Hippocampal formation (tissue), 2 donors: ENCODE data around the gene SPATA2L.

Experiments
- DNase-seq, 2 donors: peaks; one replicate each; lab custom pipeline; 2025; lab: John Stamatoyannopoulos, UW

The SPATA2L gene

GRCh38 chr16:89729293-89729692, 27.8 kb upstream of the SPATA2L start:
- DNase-seq: no peak

DNA sequence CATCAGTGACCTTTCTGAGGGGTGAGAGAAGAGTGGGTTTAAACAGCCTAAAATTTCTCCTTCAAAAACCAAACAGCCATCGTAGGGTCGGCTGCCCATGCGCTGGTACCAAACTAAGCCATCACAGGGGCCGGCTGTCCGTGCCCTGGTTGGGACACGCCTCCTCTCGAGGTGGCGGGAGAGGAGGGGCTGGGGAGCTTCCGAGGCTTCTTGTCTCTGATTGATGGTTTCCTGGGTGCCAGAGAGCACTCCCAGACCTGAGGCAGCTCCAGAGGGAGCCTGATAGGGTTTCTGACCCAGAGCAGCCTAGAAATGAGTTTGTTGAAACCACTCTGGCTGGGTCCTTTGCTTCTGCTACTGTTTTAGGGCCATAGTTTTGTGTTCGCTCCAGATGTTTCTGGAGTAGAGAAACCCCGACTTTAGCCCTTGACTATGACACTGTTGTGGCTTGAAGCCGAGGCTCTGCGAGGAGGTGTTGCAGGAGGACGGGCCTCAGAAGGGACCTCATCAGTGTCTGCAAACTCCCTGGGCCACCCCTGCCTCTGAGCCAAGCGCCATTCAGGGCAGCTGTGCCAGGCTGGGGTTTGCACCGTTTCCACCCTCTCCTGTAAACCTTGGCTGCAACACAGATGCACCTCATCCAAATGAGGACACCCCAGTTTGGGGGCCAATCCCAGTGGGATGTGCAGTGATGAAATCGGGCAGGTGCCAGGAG, 26.1 kb upstream of the SPATA2L start:
- no peak for DNase-seq

DNA sequence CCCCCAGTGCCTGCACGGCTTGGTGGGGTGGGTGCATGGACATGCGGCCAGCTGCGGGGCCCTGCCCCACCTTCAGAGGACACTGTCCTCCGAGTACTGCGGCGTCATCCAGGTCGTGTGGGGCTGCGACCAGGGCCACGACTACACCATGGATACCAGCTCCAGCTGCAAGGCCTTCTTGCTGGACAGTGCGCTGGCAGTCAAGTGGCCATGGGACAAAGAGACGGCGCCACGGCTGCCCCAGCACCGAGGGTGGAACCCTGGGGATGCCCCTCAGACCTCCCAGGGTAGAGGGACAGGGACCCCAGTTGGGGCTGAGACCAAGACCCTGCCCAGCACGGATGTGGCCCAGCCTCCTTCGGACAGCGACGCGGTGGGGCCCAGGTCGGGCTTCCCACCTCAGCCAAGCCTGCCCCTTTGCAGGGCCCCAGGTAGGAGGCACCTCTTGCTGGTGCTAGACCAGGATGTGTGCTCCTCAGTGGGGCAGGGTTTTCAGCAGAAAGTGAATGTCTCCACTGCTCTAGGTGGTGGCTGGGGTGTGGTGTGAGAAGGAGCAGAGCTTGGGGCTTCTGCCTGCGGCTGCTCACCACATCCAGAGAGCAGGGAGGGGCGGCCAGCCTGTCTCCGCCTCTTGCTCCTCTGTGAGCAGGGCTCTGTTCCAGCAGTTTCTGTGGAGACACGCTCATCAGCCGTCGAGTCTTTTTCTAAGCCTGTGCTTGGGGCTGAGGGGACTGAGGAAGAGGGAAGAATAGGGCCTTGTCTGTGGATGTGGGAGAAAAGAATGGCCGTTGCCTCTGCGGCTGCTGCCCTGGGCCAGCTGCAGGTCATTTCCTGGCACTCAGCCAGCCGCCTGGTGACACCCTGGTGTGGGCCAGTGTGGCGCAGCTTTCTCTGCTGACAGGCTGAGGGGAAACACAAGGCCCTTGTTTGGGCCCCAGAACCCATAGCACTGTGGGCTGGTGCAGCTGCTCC, 22.1 kb upstream of the SPATA2L start:
- DNase-seq: peak; percentile 98

DNA sequence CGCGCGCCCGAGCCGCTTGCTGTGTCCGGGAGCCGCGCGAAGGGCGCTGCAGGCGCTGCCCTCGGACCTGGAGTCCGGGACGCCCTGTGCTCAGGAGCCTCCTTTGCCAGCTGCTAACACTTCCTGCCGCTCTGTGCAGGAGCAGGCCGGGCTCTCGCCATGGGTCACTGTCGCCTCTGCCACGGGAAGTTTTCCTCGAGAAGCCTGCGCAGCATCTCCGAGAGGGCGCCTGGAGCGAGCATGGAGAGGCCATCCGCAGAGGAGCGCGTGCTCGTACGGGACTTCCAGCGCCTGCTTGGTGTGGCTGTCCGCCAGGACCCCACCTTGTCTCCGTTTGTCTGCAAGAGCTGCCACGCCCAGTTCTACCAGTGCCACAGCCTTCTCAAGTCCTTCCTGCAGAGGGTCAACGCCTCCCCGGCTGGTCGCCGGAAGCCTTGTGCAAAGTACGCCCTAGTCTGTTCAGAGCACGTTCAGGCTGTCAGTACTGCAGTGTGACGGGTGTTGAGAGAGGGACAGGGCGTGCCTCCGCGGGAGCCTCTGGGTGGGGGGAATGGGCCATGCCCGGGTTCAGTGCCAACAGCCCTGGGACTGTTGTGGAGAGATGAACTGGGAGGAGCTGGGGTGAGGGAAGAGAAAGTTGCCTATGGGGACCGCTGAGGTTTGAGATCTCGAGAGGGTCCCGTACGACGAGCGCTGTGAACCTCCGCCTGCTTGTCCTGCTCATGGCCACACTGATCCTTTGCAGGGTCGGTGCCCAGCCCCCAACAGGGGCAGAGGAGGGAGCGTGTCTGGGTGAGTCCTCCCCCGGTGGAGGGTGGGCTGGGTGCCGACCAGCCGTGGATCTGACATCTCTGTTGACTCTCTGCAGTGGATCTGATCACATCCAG, 21.1 kb upstream of the SPATA2L start:
- peak in 1 of 2 donors; percentile 41 for DNase-seq

DNA sequence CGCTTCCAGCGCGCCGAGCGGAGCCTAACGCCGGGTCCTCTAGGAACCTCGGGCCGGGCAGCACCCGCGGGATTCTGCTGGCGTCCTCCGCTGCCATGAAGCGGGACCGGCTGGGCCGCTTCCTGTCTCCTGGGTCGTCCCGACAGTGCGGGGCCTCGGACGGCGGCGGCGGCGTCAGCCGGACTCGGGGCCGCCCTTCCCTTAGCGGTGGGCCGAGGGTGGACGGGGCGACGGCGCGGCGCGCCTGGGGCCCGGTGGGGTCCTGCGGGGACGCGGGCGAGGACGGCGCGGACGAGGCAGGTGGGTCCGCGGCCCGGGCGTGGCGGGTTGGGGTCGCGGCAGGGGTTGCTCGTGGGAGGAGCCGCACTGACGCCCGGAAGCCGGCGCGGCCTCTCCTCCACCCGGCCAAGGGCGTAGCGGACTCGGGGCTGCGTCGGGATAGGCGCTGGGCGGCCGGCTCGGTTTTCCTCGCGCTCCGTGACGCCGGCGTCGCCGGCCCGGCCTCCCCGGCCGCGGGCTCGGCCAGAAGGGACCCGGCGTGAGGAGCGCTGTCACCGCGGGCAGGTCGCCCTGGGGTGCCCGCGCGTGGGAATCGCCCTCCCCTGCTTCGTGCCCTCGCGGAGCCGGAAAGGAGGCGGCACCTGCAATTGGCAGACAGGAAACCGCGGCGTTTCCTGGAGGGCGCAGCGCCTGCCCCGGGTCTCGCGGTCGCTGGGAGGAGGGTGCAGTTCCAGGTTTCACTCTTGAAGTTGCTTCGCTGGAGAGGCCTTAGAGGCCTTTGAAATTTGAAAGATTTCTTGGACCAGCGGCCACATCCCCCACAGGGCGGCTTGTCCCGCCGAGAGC, 20.3 kb upstream of the SPATA2L start:
- peak; percentile 7 to 27 for DNase-seq

DNA sequence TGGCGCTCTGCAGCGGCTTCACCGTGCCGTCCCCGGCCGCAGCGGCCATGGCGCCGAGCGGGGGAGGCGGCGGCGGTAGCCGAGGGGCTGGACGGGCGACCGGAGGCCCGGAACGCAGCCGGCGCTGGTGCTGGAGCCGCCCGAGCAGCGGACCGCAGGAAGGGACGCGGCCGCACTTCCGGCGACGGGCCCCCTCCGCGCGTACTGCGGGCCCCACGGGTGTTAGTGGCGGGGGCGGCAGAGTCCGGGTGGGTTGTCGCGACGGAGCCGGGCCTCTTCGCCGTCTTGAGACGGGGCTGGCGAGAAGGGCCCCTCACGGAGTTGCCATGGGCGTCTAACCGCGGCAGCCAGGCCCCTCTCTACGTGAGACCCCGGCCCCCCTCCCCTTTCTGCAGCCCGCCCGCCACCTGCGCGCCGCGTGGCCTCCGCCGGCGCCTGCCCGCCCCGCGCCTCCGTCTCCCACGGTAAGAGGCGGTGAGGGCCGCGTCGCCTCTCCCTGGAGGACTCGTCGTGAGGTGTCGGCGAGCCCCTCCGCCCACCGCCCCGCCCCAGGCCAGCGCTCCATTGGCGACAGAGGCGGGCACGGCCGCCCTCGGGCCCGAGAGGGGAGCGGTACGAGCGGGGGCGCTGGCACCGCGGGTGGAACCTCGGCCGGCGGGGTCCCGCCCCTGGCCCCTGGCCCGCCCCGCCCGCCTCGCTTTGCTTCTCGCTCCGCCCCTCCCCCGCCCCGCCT, 19.5 kb upstream of the SPATA2L start, which contains the start of the genes VPS9D1 and ZNF276:
Gene VPS9D1 (minus strand): TSS at position 86 of the 733 bp plus-strand sequence. CDS start 37 bp downstream, at position 49.
Gene ZNF276 (plus strand): TSS at position 725 of the 733 bp plus-strand sequence. CDS start 104 bp downstream, outside the sequence.
- DNase-seq: peak; percentile 52 to 83

GRCh38 chr16:89720551-89720812, 19.0 kb upstream of the SPATA2L start:
- DNase-seq: no peak

DNA sequence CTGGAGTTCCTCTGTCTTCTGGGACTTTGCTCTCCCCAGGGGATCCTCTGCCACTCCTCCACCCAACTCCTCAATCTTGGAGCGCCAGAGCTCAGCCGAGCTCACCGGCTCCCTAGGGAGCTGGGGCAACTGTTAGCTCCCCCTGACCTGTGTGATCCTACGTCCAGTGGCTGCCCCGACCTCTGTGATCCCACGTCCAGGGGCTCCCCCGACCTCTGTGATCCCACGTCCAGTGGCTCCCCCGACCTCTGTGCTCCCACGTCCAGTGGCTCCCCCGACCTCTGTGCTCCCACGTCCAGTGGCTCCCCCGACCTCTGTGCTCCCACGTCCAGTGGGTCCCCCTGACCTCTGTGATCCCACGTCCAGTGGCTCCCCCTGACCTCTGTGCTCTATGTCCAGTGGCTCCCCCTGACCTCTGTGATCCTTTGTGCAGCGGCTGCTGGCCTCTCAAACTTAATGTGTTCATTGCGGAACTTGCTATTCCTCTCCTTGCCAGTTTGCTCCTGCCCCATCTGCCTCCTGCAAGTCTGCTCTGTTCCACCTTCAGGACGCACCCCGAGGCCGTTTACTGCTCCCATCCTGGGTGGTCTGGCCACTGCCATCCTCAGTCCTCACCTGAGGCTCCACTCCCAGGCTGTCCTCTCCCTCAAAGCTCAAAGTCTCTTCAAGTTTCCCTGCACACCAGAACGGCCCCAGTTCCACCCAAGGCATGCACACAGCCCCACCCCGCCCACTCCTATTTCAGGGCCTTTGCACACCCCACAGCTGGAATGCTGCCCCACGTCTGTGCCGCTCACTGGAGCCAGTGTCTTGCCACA, 16.4 kb upstream of the SPATA2L start:
- DNase-seq: no peak

DNA sequence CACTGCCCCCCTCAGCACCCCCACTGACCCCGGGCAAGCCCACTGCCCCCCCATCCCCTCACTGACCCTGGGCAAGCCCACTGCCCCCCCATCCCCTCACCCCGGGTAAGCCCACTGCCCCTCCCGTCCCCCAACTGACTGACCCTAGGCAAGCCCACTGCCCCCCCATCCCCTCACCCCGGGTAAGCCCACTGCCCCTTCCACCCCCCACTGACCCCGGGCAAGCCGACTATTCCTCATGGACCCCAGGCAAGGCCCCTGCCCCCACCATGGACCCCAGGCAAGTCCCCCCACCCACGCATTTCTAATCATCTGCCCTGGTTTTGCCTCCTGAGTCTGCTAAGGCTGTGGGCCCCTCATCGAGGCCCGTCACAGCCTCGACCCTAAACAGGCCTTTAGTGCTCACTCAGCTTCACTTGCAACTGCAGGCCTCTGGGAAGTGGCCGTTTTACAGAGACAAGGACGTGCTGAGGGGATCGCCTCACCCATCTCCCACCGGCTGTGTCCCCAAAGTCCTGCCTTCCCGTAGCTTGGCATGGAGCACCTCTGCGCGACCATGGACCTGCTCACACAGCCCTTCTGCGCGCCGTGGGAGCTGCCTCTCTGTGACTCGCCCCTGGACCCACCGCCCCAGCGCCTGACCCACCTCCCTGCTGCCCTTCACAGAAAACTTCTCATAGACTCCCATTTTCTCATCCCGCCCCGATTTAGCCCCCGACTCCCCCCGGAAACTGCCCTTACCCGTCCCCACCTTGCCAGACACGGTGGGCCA, 15.6 kb upstream of the SPATA2L start:
- no peak for DNase-seq

GRCh38 chr16:89716493-89716892, 15.0 kb upstream of the SPATA2L start:
- no peak for DNase-seq

DNA sequence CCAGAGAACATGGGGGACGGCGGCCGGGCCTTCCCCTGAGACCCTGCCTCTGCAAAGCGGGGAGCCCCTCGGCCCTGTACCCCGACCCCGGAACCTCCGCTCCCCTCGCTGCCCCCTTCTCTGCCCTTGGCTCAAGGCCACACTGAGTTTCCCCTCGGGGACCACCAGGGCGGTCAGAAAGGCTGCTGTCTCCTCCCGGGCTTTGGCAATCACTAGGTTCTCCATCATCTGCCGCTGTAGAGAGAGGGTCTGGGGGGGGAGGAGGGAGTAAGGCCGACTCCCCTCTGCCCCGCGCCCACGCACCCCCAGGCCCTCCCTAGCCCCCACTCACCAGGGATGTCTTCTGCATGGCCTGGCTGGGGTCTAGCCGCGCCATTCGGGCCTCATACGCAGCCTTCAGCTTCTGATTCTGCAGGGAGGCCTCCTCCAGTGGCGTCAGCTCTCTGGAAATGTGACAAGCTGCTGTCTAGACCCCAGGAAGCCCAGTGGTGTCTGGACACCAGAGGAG, 10.8 kb upstream of the SPATA2L start:
- DNase-seq: no peak

- DNase-seq: no peak
These were observed 10.2 kb upstream of the SPATA2L start for GRCh38 chr16:89711601-89712273.

- DNase-seq: no peak
These were observed 9.4 kb upstream of the SPATA2L start for GRCh38 chr16:89710709-89711564.

DNA sequence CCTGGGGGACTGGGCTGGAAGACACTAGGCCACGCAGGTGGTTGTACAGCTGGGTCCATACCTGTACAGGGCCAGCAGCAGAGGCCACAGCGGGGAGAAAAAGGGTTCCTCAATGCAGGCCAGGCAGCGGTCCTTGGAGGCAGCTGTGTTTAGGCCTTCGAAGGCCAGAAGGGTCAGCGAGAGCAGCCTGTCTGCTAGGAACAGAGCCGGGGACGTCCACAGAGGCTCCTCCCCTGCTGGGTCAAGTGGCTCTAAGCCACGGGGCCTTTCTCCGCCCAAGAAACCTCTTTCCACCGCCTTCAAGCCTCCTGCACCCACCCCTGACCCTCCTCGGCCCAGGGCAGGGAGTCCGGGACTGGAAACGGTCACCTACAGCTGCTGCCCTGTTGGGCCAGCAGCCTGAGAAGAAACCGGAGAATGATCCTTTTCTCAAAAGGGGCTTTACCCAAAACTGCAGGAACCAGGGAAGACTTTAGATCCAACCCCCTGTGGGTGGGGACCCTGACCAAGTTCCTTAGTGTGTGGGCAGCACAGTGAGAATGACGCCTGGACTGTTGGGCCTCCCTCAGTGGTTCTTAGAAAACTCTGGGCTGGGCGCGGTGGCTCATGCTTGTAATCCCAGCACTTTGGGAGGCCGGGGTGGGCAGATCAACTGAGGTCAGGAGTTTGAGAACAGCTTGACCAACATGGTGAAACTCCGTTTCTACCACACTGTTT, 8.4 kb upstream of the SPATA2L start:
- no peak for DNase-seq

DNA sequence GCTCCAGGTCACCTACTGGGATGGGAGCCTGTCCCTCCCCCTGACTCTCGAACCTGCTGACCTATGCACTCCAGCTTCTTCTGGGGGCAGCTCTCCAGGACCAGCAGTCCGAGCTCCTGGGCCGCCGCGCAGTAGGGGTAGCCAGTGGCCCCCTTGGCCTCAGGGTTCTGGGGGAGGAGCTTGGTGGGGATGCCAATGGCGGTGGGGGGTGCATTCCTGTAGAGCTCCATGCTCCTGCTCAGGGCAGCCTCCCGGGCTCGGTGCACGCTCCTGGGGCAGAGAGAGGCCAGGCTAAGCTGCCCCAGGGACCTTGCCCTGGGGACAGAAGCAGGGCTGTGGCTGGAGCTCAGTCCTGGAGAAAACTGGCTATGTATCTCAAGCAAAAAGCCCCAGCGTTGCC, 7.7 kb upstream of the SPATA2L start:
- DNase-seq: no peak

GRCh38 chr16:89708481-89708931, 7.0 kb upstream of the SPATA2L start:
- no peak for DNase-seq
